SU-DHL-6 (cell line): ENCODE results near the gene EPS8L1.

Source experiments
- H2AFZ ChIP-seq: fragments of 200-600 bp; sonication (generic); 2 replicates; pipeline ENCODE4 v1.6.1; 2014; ENCODE audit warnings: low read depth, mild to moderate bottlenecking, moderate library complexity, mixed read lengths, antibody characterized with exemption, low read length; ENCODE audit not compliant: severe bottlenecking
- H3F3A ChIP-seq: fragments of 200-600 bp; shearing (Covaris generic); 2 replicates; pipeline ENCODE4 v1.6.0; 2016; ENCODE audit warnings: antibody characterized with exemption, mild to moderate bottlenecking; ENCODE audit not compliant: insufficient read depth
- H3K27ac ChIP-seq: fragments of 200-600 bp; sonication (generic); 2 replicates; pipeline ENCODE4 v1.5.1; 2016; ENCODE audit warnings: low read depth, mild to moderate bottlenecking, low read length, moderate library complexity, mixed read lengths
- H3K27me3 ChIP-seq: fragments of 200-600 bp; sonication (generic), shearing (Covaris generic); 2 replicates; pipeline ENCODE4 v1.6.0; 2014; ENCODE audit warnings: mild to moderate bottlenecking, low read length
- H3K36me3 ChIP-seq: fragments of 200-600 bp; sonication (generic); 2 replicates; pipeline ENCODE4 v1.6.1; 2014; ENCODE audit warnings: mild to moderate bottlenecking, low read length, mixed read lengths
- H3K4me2 ChIP-seq: fragments of 300-600, 200-600 bp; shearing (Covaris generic), sonication (generic); 2 replicates; pipeline ENCODE4 v1.6.0; 2014; ENCODE audit warnings: low read length, low read depth, mild to moderate bottlenecking; ENCODE audit not compliant: poor library complexity, severe bottlenecking
- H3K4me3 ChIP-seq: fragments of 200-600 bp; sonication (generic); 2 replicates; pipeline ENCODE4 v1.5.1; 2014; ENCODE audit warnings: antibody characterized with exemption, low read length, mild to moderate bottlenecking, mixed read lengths; ENCODE audit not compliant: insufficient read depth, poor library complexity, severe bottlenecking
- H3K79me2 ChIP-seq: fragments of 200-600 bp; sonication (generic); 2 replicates; pipeline ENCODE4 v1.6.1; 2014; ENCODE audit warnings: mild to moderate bottlenecking, low read length, moderate library complexity; ENCODE audit not compliant: insufficient read depth
- H3K9ac ChIP-seq: fragments of 200-600 bp; sonication (generic); 2 replicates; pipeline ENCODE4 v1.7.0; 2014; ENCODE audit warnings: mild to moderate bottlenecking, low read length
- H3K9me2 ChIP-seq: fragments of 200-600 bp; sonication (generic); replicated peaks from 2 replicates; pipeline ENCODE4 v1.6.1; 2014; ENCODE audit warnings: low read length; ENCODE audit not compliant: insufficient read depth
- H3K9me3 ChIP-seq: fragments of 200-600 bp; sonication (generic); 2 replicates; pipeline ENCODE4 v1.6.1; 2014; ENCODE audit warnings: low read length, mixed read lengths; ENCODE audit not compliant: insufficient read depth
- H4K20me1 ChIP-seq: fragments of 200-600 bp; sonication (generic); 2 replicates; pipeline ENCODE4 v1.6.1; 2014; ENCODE audit warnings: low read depth, mild to moderate bottlenecking, antibody characterized with exemption, low read length, moderate library complexity, mixed read lengths
- EZH2phosphoT487 ChIP-seq: fragments of 200-600 bp; sonication (generic), shearing (Covaris generic); conservative IDR thresholded peaks from 2 replicates; pipeline ENCODE4 v1.6.1; 2018; ENCODE audit warnings: mild to moderate bottlenecking, antibody characterized with exemption, low read length, moderate library complexity, mixed read lengths
- TF ChIP-seq, protein P1 (sequence below): fragments of 200-600 bp; sonication (generic); IDR thresholded peaks from one replicate; pipeline ENCODE4 v1.5.1; 2017; ENCODE audit warnings: antibody characterized with exemption, mild to moderate bottlenecking, low read length, moderate library complexity; ENCODE audit not compliant: insufficient read depth, poor library complexity, severe bottlenecking

The EPS8L1 gene

GRCh38 chr19:55076321-55076720, 652 bp downstream of the EPS8L1 start:
- Histone ChIP-seq H2AFZ (no peak overlapping the region), H4K20me1 (no peaks in the 10 kb centered on the region), H3K4me2 (no peak overlapping the region), H3K36me3 (no peaks in the 10 kb centered on the region), H3K27me3 (no peaks in the 10 kb centered on the region), H3F3A (no peaks in the 10 kb centered on the region), H3K4me3 (no peak overlapping the region), H3K27ac (no peak overlapping the region), H3K9me2 (no peaks in the 10 kb centered on the region), H3K79me2 (no peaks in the 10 kb centered on the region), H3K9me3 (no peaks in the 10 kb centered on the region), H3K9ac (no peak overlapping the region)
- TF ChIP-seq, protein P1, sequence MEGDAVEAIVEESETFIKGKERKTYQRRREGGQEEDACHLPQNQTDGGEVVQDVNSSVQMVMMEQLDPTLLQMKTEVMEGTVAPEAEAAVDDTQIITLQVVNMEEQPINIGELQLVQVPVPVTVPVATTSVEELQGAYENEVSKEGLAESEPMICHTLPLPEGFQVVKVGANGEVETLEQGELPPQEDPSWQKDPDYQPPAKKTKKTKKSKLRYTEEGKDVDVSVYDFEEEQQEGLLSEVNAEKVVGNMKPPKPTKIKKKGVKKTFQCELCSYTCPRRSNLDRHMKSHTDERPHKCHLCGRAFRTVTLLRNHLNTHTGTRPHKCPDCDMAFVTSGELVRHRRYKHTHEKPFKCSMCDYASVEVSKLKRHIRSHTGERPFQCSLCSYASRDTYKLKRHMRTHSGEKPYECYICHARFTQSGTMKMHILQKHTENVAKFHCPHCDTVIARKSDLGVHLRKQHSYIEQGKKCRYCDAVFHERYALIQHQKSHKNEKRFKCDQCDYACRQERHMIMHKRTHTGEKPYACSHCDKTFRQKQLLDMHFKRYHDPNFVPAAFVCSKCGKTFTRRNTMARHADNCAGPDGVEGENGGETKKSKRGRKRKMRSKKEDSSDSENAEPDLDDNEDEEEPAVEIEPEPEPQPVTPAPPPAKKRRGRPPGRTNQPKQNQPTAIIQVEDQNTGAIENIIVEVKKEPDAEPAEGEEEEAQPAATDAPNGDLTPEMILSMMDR = no peak
- TF ChIP-seq EZH2phosphoT487 = no peak

DNA sequence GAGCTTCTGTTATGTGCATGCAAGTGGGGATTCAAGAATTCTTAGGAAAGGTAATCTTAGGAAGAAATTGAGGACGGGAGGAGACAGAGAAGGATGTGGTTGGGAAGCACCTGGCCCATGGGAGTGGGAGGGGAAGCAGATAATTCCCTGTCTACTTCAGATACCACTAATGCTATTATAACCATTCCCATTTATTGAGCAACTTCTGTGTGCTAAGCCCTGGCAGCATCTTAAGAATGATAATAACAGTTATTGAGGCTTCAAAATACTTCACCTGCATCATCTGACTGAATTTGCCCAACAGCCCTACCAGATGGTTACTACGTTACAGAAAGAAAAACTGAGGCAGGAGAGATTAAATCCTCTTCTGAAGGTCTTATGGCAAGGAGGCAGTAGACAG, 1.4 kb downstream of the EPS8L1 start:
- no peaks in the 10 kb centered on the region for H3F3A ChIP-seq
- no peak overlapping the region for H3K27ac ChIP-seq
- no peak for TF ChIP-seq EZH2phosphoT487
- TF ChIP-seq, protein P1 = no peak
- H3K4me2 ChIP-seq = no peak overlapping the region
- no peaks in the 10 kb centered on the region for H3K27me3 ChIP-seq
- H2AFZ ChIP-seq = no peak overlapping the region
- H4K20me1 ChIP-seq = no peaks in the 10 kb centered on the region
- no peaks in the 10 kb centered on the region for H3K79me2 ChIP-seq
- no peak overlapping the region for H3K9ac ChIP-seq
- H3K9me2 ChIP-seq = no peaks in the 10 kb centered on the region
- H3K4me3 ChIP-seq = no peak overlapping the region
- H3K36me3 ChIP-seq = no peaks in the 10 kb centered on the region
- no peaks in the 10 kb centered on the region for H3K9me3 ChIP-seq

- H4K20me1 ChIP-seq = no peaks in the 10 kb centered on the region
- TF ChIP-seq, protein P1 = no peak
- no peak overlapping the region for H3K4me2 ChIP-seq
- no peaks in the 10 kb centered on the region for H3K36me3 ChIP-seq
- no peak overlapping the region for H2AFZ ChIP-seq
- H3K4me3 ChIP-seq = no peak overlapping the region
- no peaks in the 10 kb centered on the region for H3K27me3 ChIP-seq
- H3K9me2 ChIP-seq = no peaks in the 10 kb centered on the region
- H3K79me2 ChIP-seq = no peaks in the 10 kb centered on the region
- H3K27ac ChIP-seq = no peak overlapping the region
- H3F3A ChIP-seq = no peaks in the 10 kb centered on the region
- H3K9me3 ChIP-seq = no peaks in the 10 kb centered on the region
- H3K9ac ChIP-seq = no peak overlapping the region
These were observed 3.3 kb downstream of the EPS8L1 start for GRCh38 chr19:55078996-55079395.
